GM21619 (cell line): ENCODE data around the gene STAMBPL1.
A peak's percentile ranks its signal among the peaks of the same experiment; 100 is the strongest.
"Not testable (repeated sequence)": the region's sequence is repeated elsewhere in the genome, so short reads cannot be mapped to it uniquely, and the experiment has no call there.

ENCODE experiments used
- ATAC-seq: cut with Tn5 transposase; IDR thresholded peaks from one replicate; pipeline ENCODE4 v1.9.1; 2021; ENCODE audit not compliant: unreplicated experiment

The STAMBPL1 gene

GRCh38 chr10:88879534-88880281, at the start of gene STAMBPL1:
STAMBPL1 (plus strand) TSS chr10:88880245; CDS start chr10:88901709, 21,464 bp downstream.
- peak; percentile 55 for ATAC-seq

- no peak for ATAC-seq
Measured at GRCh38 chr10:88830643-88831268, 49.3 kb upstream of the STAMBPL1 start.

GRCh38 chr10:88831709-88832108, 48.3 kb upstream of the STAMBPL1 start:
- no peak for ATAC-seq

- no peak for ATAC-seq
Measured at GRCh38 chr10:88832376-88832775, 47.7 kb upstream of the STAMBPL1 start.

- ATAC-seq = no peak
Measured at GRCh38 chr10:88833156-88833555, 46.9 kb upstream of the STAMBPL1 start.

- ATAC-seq = no peak
Measured at GRCh38 chr10:88833723-88834122, 46.3 kb upstream of the STAMBPL1 start.

- peak; percentile 84 for ATAC-seq
Measured at GRCh38 chr10:88835096-88835909, 44.7 kb upstream of the STAMBPL1 start.

- ATAC-seq = peak; percentile 10
Measured at GRCh38 chr10:88835910-88836221, 44.2 kb upstream of the STAMBPL1 start.

GRCh38 chr10:88837632-88838031, 42.4 kb upstream of the STAMBPL1 start:
- ATAC-seq = not testable (repeated sequence)

- ATAC-seq = no peak
Measured at GRCh38 chr10:88838766-88839350, 41.2 kb upstream of the STAMBPL1 start.

GRCh38 chr10:88840104-88840503, 39.9 kb upstream of the STAMBPL1 start:
- no peak for ATAC-seq

- ATAC-seq = no peak
Measured at GRCh38 chr10:88840881-88841280, 39.2 kb upstream of the STAMBPL1 start.

GRCh38 chr10:88841316-88842111, 38.5 kb upstream of the STAMBPL1 start:
- ATAC-seq = no peak

GRCh38 chr10:88843171-88843570, 36.9 kb upstream of the STAMBPL1 start:
- no peak for ATAC-seq

- no peak for ATAC-seq
Measured at GRCh38 chr10:88848499-88848898, 31.5 kb upstream of the STAMBPL1 start.

- ATAC-seq = no peak
Measured at GRCh38 chr10:88849234-88849633, 30.8 kb upstream of the STAMBPL1 start.

- no peak for ATAC-seq
Measured at GRCh38 chr10:88850712-88851111, 29.3 kb upstream of the STAMBPL1 start.

GRCh38 chr10:88851706-88852105, 28.3 kb upstream of the STAMBPL1 start, which contains the start of gene ANKRD22:
ANKRD22 (minus strand) TSS chr10:88851844; CDS start chr10:88851607, 237 bp downstream.
- ATAC-seq = no peak

- no peak for ATAC-seq
Measured at GRCh38 chr10:88852327-88852726, 27.7 kb upstream of the STAMBPL1 start.

- ATAC-seq = no peak
Measured at GRCh38 chr10:88853155-88853881, 26.7 kb upstream of the STAMBPL1 start.
